GM19023 (cell line): ENCODE data around the gene HAUS3.

Source experiments
- ATAC-seq: cut with Tn5 transposase; IDR thresholded peaks from one replicate; pipeline ENCODE4 v1.9.1; 2021; ENCODE audit warnings: mild to moderate bottlenecking, moderate library complexity; ENCODE audit not compliant: unreplicated experiment

Gene HAUS3

GRCh38 chr4:2241410-2242353 is at the start of gene HAUS3, which contains the start of gene POLN:
HAUS3 (minus strand) TSS chr4:2242121; CDS start chr4:2240946, 1,175 bp downstream.
POLN (minus strand) TSS chr4:2242121; CDS start chr4:2229231, 12,890 bp downstream.
- peak; percentile 90 for ATAC-seq

- no peak for ATAC-seq
Observed at GRCh38 chr4:2290974-2291704, 49.2 kb upstream of the HAUS3 start.

GRCh38 chr4:2290488-2290887 is 48.6 kb upstream of the HAUS3 start:
- ATAC-seq: no peak

- ATAC-seq: no peak
Observed at GRCh38 chr4:2289955-2290333, 48.0 kb upstream of the HAUS3 start.

GRCh38 chr4:2289311-2289954 is 47.5 kb upstream of the HAUS3 start:
- ATAC-seq: no peak

GRCh38 chr4:2288051-2288541 is 46.2 kb upstream of the HAUS3 start:
- no peak for ATAC-seq

GRCh38 chr4:2287594-2287915 is 45.6 kb upstream of the HAUS3 start:
- no peak for ATAC-seq

- ATAC-seq: no peak
Observed at GRCh38 chr4:2286904-2287593, 45.1 kb upstream of the HAUS3 start.

- ATAC-seq: no peak
Observed at GRCh38 chr4:2285613-2286381, 43.9 kb upstream of the HAUS3 start.

GRCh38 chr4:2284934-2285612 is 43.2 kb upstream of the HAUS3 start:
- no peak for ATAC-seq

- ATAC-seq: no peak
Observed at GRCh38 chr4:2284161-2284933, 42.4 kb upstream of the HAUS3 start.

GRCh38 chr4:2283199-2283711 is 41.3 kb upstream of the HAUS3 start:
- no peak for ATAC-seq

GRCh38 chr4:2281575-2282343 is 39.8 kb upstream of the HAUS3 start:
- peak; percentile 77 for ATAC-seq

GRCh38 chr4:2280531-2281300 is 38.8 kb upstream of the HAUS3 start:
- ATAC-seq: no peak

GRCh38 chr4:2277956-2278355 is 36.0 kb upstream of the HAUS3 start:
- no peak for ATAC-seq

GRCh38 chr4:2276581-2277325 is 34.8 kb upstream of the HAUS3 start:
- no peak for ATAC-seq
